GM18867 (cell line): ENCODE results near the gene CNIH3.
A peak's percentile ranks its signal among the peaks of the same experiment; 100 is the strongest.

Source experiments
- ATAC-seq: cut with Tn5 transposase; IDR thresholded peaks from one replicate; pipeline ENCODE4 v1.9.1; 2021; ENCODE audit warnings: mild to moderate bottlenecking, moderate library complexity; ENCODE audit not compliant: unreplicated experiment

The CNIH3 gene

GRCh38 chr1:224640587-224640986 lies 24.5 kb downstream of the CNIH3 start:
- ATAC-seq = no peak

GRCh38 chr1:224641030-224641429 lies 24.9 kb downstream of the CNIH3 start:
- ATAC-seq = no peak

- no peak for ATAC-seq
These were observed 27.5 kb downstream of the CNIH3 start for GRCh38 chr1:224643653-224644052.

DNA sequence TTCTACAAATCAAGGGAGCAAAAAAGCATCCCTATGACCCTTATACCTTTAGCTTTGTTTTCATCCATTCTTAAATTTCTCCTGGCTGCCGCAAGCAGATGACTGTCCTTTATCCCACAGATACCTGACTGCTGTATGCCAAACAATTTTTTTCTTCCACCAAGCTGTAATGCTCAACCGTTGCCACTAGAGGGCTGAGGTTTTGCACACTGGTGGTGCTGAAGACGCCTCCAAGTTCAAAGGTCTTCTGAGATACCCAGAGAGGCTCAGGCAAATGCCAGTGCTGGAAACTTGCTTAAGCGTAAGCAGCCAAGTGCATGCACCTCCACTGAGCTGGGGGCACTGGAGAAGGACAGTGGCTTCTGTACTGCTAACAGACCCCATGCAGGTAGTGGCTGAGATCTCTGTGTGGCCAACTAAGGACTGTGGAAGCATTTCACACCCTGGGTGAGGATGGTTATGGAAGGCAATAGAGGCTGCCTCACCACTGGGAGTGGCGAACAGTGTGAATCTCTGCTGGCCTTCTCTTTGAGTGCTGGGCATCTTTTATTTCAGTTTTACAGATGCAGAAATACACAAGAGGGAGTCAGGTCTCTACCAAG lies 28.5 kb downstream of the CNIH3 start:
- ATAC-seq = peak; percentile 83

DNA sequence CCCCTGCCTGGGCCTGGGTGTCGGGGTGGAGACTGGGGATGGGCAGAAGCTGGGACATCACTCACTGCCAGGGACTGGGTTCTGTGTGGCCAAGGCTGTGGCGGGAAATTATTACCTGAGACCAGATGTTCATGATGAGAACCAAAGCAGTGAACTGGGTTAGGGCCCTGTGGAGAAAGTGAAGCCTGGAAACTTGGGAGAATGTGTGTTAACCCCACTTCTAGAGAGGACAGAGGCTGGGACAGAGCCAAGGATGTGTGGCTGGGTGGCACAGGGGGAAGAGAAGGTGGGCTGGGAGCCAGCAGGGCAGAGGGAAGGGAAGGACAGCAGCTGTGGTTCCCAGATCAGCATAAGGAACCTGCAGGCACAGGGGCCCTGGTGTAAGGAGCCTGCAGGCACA lies 31.3 kb downstream of the CNIH3 start:
- ATAC-seq = no peak

GRCh38 chr1:224650290-224650689 lies 34.2 kb downstream of the CNIH3 start:
- no peak for ATAC-seq

DNA sequence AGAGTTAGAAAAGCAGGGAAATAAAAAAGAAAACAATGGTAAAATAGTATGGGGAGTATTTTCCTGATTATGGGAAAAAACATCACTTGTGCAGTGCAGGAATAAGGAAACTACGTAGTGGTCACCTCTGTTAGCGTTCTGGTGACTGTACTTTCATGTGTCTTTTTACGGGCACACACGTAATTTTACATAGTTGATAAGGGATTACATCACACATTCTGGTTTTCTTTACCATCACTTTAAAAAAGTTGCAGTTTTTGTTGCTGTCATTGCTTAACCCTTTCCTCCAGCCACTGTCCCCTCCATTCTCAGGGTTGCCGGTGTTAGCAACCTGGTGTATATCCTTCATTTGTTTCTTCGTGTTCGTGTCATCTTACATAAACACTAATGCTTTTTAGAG lies 35.1 kb downstream of the CNIH3 start:
- no peak for ATAC-seq

DNA sequence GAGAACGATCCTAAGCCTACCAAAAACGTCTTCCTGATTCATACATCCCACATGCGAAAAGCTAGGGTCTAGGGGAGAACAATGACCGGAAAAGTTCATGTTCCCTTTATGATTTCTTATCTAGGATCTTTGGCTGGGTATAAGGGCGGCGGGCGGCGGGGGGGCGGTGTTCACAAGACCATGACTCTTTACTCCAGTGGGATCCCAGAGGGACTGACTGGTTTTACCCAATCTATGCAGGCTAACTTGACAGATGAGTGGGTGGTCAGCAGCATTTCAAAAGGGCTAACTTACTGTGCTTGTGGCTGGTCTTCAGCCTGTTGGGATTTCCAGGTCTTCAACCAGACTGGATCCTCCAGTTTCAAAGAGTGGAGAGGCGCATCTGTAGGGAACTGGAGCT lies 40.3 kb downstream of the CNIH3 start:
- ATAC-seq = no peak

DNA sequence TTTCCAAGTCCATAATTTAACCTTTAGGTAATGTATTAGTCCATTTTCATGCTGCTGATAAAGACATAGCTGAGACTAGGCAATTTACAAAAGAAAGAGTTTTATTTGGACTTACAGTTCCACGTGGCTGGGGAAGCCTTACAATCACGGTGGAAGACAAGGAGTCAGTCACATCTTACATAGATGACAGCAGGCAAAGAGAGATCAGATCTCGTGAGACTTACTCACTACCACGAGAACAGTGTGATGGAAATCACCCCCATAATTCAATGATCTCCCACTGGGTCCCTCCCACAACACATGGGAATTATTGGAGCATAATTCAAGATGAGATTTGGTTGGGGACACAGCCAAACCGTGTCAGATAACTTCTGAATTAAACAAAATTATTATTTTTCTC lies 44.0 kb downstream of the CNIH3 start:
- no peak for ATAC-seq

DNA sequence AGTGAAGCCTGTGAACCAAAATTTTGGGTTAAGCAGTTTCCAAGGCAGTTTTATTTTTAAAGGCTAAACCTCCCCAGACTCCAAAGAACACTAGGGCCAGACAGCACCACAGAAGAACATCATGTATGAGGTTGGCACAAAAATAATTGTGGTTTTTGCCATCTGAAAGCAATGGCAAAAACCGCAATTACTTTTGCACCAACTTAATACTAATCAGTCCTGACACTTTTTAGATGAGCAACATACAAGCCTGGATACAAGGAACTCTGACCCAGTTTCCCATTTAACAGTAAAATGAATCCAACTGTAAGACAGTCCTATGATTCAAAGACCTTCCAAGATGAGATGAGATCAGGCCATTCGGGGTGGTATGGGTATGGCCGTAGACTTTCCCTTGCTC lies 46.8 kb downstream of the CNIH3 start:
- ATAC-seq = no peak

- no peak for ATAC-seq
These were observed 48.9 kb downstream of the CNIH3 start for GRCh38 chr1:224665016-224665415.

DNA sequence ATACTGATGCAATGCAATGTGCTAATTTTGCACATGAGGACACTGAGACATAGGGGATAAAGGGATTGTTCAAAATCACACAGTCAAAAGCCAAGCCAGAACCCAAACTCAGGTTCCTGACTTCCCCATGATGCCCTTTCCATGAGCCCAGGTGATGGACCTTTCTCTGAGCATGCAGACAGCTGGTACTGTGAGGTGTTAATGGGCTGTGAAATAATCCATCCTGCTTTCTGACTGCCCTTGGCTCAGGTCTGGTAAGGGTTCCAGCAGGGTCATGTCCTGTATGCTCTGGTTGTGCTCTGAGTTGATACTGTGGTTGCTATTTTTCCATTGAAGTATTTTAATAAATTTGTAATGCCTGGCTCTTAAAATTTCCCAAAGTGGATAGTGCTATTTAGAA lies 50.0 kb downstream of the CNIH3 start:
- no peak for ATAC-seq

- no peak for ATAC-seq
These were observed 50.8 kb downstream of the CNIH3 start for GRCh38 chr1:224666913-224667312.

DNA sequence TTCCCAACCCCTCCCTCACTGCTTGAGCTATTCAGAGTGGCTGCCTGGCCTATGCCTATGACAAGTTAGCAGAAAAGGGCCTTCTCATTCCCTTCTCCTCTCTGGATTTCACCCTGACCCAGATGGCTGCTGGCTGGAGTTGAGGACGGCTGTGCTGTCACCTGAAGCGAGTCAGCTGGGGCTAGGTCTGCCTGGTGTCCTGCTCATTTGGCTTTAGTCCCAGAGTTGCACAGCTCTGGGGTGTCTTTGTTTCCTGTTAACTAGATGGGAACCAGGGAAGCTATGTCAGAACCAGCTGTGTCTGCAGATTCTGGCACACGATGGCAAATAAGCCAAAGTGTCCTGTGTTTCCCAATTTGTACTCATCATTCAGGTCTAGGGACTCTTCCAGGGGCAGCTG lies 52.9 kb downstream of the CNIH3 start:
- no peak for ATAC-seq

GRCh38 chr1:224669403-224669802 lies 53.3 kb downstream of the CNIH3 start:
- no peak for ATAC-seq

DNA sequence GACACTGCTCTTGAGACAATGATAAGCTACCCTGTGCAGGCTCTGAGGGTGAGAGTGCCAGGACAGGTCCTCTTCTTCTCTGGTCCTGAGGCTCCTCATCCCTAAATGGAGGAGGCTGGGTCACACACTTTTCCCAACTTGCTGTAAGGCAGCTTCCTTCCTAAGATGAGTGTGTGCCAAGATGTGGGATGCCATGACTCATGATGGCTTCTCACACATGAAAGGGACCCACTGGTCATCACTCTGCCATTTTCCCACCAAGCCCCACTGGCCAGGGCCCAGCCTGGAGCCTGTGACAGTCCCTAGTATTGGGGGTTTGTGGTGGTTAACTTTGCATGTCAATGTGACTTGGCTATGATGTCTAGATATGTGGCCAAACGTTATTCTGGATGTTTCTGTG lies 54.4 kb downstream of the CNIH3 start:
- ATAC-seq = no peak

- no peak for ATAC-seq
These were observed 55.0 kb downstream of the CNIH3 start for GRCh38 chr1:224671076-224671475.

DNA sequence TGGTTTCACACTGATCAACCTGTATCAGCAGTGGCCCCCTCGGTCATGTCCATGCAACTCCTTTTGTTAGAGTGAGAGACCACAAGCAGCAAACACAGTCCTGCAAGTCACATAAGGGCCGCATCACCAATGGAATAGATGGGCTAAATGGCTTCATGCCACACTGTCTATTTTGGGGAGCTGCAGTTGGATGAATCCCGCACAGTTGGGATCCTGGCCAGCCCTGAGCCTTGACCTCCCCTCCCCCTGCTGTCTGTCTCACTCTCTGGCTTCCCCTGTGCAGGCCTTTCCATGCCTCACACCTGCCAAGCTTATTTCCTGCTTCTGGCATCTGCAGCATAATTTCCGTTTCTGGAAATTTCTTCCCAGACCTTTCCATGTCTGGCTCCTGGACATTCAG lies 57.0 kb downstream of the CNIH3 start:
- ATAC-seq = no peak

DNA sequence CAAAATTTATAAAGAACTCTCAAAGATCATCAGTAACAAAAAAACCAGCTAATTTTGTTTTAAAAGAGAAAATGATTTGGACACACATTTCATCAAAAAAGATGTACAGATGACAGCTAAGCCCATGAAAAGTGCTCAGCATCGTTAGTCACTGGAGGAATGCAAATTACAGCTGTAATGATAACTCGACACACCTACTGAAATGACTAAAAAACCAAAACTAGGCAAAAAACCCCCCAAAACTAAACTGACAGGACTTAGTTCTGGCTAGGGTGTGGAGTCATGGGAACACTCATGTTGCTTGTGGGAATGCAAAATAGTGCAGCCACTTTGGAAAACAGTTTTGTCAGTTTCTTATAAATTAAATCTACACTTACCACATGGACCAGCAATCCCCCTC lies 59.5 kb downstream of the CNIH3 start:
- no peak for ATAC-seq

DNA sequence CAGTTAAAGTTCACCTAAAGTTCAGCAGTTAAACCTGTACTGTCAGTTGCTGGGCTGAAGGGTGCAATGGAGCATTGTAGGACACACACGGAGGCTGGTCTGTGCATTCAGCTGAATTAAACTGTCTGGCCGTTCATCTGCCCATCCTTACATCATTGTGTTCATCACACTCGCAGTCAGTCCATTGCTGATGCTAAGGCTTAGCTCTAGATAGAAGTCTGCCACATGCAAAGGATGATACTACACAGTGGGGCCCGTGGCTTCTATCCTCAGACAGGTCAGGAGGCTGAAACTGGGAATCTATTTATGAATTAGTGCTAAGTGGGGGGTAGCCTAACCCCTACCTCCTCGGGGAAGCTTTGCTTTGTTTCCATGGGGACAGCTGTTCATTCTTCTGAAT lies 60.4 kb downstream of the CNIH3 start:
- no peak for ATAC-seq

- ATAC-seq = no peak
These were observed 62.1 kb downstream of the CNIH3 start for GRCh38 chr1:224678168-224678567.

- no peak for ATAC-seq
These were observed 63.5 kb downstream of the CNIH3 start for GRCh38 chr1:224679606-224680005.

DNA sequence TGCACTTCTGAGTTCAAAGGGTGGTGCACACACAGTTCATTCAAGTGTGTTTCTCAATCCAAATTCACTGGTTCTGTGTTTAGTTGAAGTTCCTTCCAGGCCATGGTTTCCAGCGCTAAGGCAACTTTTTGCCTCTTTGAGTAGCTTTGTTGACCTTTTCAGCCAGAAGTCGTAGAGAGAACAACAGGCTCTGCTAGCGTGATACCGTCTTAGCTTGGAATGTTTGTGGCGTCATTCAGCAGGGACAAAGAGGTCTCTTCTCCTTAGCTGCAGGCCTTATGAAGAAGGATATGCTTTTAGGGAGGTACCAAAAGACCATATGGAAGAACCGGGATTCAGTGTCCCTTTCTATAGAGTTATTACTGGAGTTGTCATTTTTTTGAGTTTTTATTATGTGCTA lies 65.7 kb downstream of the CNIH3 start:
- no peak for ATAC-seq

DNA sequence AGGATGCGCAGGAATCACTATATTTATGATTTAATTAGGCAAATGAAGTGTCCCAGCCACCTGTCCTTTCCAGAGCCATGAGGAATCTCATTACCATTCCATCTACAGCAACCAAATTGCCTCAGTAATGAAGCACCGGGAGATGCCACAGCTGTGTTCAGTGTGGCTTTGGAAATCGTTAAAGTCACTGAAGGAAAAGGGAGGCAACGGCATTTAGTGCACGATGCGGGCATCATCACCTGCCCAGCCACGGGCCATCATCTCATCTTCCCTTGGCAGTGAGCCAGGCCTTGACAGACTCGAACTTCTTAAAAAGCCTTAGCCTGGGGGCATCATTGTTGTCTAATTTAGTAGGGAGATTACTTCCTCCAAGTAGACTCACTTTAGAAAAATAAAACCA lies 67.8 kb downstream of the CNIH3 start:
- ATAC-seq = no peak
